ENCODE measurements around the gene STK10. TPM values are rescaled to one million over a fixed set of nuclear protein-coding genes. Genes with fewer than 3 reads are reported as not detected.
A peak's percentile ranks its signal among the peaks of the same experiment; 100 is the strongest.

Gene STK10
- total RNA-seq, 2 donors from 2014 or later, result 9.1 to 9.9 TPM

DNA sequence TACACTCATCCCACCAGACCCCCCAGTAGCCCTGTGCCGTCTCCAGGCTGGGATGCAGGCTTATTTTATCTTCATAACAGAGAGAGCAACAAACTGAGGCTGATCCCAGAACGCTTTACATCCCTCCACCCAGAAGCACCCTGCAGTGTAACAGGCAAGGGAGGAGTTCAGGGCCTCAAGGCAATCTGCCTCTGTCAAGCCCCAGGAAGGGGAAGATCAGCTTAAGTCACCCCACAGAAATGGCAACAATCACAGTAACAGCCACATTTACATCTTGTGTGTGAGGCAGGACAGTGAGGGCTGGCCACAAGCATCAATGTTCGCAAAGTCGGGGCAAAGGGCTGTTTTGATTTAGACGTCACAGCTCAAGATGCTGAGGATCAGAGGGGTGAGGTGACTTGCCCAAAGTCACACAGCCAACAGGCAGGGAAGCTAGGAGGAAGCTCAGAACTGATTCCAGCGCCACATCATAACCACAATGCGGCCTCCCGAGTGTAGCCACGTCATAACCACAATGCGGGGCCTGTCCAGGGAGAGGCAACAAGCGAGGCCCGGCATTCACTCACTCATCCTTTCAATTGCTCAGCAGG is 14.4 kb downstream of the STK10 start:
- peak in 1 of 4 donors; percentile 26 for DNase-seq
- no peaks in the 10 kb centered on the region for H3K27me3 ChIP-seq
- no peak for TF ChIP-seq POLR2A (IDR thresholded peaks at IDR 0.05)
- TF ChIP-seq, protein P1, sequence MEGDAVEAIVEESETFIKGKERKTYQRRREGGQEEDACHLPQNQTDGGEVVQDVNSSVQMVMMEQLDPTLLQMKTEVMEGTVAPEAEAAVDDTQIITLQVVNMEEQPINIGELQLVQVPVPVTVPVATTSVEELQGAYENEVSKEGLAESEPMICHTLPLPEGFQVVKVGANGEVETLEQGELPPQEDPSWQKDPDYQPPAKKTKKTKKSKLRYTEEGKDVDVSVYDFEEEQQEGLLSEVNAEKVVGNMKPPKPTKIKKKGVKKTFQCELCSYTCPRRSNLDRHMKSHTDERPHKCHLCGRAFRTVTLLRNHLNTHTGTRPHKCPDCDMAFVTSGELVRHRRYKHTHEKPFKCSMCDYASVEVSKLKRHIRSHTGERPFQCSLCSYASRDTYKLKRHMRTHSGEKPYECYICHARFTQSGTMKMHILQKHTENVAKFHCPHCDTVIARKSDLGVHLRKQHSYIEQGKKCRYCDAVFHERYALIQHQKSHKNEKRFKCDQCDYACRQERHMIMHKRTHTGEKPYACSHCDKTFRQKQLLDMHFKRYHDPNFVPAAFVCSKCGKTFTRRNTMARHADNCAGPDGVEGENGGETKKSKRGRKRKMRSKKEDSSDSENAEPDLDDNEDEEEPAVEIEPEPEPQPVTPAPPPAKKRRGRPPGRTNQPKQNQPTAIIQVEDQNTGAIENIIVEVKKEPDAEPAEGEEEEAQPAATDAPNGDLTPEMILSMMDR (IDR thresholded peaks at IDR 0.05), result no peak
- H3K4me3 ChIP-seq, result no peak overlapping the region
- no peak for ATAC-seq
- H3K36me3 ChIP-seq (replicated peaks in 1 of 2; ENCODE audit: insufficient read depth in 1 of 2, low read depth in 2 of 2), result no peaks in the 10 kb centered on the region
- no peak overlapping the region for H3K27ac ChIP-seq
- H3K4me1 ChIP-seq, result no peaks in the 10 kb centered on the region
- H3K9me3 ChIP-seq, result no peaks in the 10 kb centered on the region
- WGBS, 2 donors, result 69 to 93% methylated on average over 11 of the region's 12 CpGs
- intact Hi-C loops (cut with DNase I), result no loop called here

DNA sequence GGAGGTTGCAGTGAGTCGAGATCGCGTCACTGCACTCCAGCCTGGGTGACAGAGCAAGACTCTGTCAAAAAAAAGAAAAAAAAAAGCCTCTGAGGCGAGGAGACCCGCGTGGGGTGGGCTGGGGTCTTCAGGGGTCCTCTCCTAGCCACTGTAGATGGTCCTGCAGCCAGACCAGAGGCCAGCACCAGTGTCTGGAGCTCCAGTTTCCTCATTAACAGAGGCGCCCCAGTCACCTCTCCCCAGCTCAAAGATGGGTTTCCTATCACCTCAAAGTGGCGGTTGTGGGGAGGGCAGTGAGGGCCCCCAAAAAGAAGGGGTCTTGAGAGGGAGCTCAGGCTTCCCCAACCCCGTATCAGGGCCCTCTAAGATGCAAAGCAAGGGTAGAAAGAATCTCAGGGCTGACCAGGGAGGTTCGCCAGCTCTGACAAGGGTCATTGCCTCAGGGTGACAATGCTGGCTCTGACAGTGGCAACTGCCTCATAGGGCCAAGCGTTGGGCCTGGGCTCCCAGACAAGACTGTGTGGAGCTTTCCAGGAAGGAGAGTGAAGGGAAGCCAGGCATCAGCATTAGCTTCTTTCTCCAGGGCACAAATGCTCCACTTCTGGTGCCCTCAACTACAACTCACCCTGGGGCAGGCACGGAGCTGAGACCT is 15.0 kb downstream of the STK10 start:
- ATAC-seq, result no peak
- no peak overlapping the region for H3K27ac ChIP-seq
- no peak for TF ChIP-seq POLR2A (IDR thresholded peaks at IDR 0.05)
- TF ChIP-seq, protein P1 (IDR thresholded peaks at IDR 0.05), result no peak

DNA sequence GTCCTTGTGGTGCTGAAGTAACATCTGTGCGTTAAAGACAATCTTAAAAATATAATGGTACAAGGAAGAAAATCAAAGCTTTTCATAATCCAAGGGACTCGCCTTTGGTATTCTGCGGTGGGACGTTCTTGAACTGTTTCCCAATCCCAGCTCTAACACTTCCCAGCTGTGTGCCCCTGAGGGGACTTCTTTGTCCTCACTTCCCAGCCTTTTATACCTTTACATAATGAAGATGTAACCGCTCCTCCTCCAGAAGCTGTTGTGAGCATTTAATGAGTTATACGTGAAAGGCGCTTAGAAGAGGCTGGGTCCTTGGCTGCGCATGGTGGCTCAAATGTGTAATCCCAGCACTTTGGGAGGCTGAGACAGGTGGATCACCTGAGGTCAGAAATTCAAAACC is 16.9 kb downstream of the STK10 start:
- 88 to 92% methylated on average over 8 of the region's 8 CpGs for WGBS, 2 donors
- no peak for ATAC-seq
- Histone ChIP-seq H3K9me3 (no peaks in the 10 kb centered on the region), H3K27ac (no peak overlapping the region), H3K27me3 (no peaks in the 10 kb centered on the region), H3K36me3 (replicated peaks in 1 of 2; ENCODE audit: insufficient read depth in 1 of 2, low read depth in 2 of 2) (no peaks in the 10 kb centered on the region), H3K4me1 (no peaks in the 10 kb centered on the region), H3K4me3 (no peak overlapping the region)
- TF ChIP-seq, protein P1 (IDR thresholded peaks at IDR 0.05), result no peak
- TF ChIP-seq POLR2A (IDR thresholded peaks at IDR 0.05), result no peak
- DNase-seq, result no peak
- intact Hi-C loops (cut with DNase I), result no loop called here

More for the DNA sequence above, 15.0 kb downstream of the STK10 start:
- no peak for DNase-seq
- Histone ChIP-seq H3K36me3 (replicated peaks in 1 of 2; ENCODE audit: insufficient read depth in 1 of 2, low read depth in 2 of 2) (no peaks in the 10 kb centered on the region), H3K4me1 (no peaks in the 10 kb centered on the region), H3K4me3 (no peak overlapping the region), H3K27me3 (no peaks in the 10 kb centered on the region), H3K9me3 (no peaks in the 10 kb centered on the region)
- intact Hi-C loops (cut with DNase I), result no loop called here
- WGBS, 2 donors, result 69 to 92% methylated on average over 7 to 10 of the region's 12 CpGs

DNA sequence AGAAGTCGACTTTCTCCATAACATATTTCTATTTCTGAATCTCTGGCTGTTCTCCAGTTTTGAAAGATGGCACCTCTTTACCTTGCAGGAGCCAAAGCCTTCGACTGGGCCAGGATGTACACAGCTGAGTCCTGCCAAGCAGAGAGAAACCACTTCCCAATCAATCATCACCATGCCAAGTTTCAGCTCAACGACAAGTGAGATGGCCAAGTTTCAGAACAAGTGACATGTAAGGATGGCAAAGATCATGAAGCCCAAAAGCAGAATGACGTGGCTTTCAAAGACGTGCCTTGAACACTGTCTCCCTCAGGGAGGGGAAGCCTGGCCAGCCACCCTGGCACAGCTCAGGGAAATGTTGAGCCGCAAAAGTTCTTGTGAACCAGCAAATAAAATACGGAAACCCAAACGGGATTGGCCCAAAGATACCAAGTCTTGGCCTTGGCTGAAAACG is 17.7 kb downstream of the STK10 start:
- intact Hi-C loops (cut with DNase I), result no loop called here
- Histone ChIP-seq H3K36me3 (replicated peaks in 1 of 2; ENCODE audit: insufficient read depth in 1 of 2, low read depth in 2 of 2) (no peaks in the 10 kb centered on the region), H3K27ac (no peak overlapping the region), H3K27me3 (no peaks in the 10 kb centered on the region), H3K4me3 (no peak overlapping the region), H3K9me3 (no peaks in the 10 kb centered on the region), H3K4me1 (no peaks in the 10 kb centered on the region)
- WGBS, 2 donors, result 43 to 49% methylated on average over 9 of the region's 9 CpGs
- TF ChIP-seq POLR2A (IDR thresholded peaks at IDR 0.05), result no peak
- TF ChIP-seq, protein P1 (IDR thresholded peaks at IDR 0.05), result no peak
- DNase-seq, result no peak
- ATAC-seq, result no peak

DNA sequence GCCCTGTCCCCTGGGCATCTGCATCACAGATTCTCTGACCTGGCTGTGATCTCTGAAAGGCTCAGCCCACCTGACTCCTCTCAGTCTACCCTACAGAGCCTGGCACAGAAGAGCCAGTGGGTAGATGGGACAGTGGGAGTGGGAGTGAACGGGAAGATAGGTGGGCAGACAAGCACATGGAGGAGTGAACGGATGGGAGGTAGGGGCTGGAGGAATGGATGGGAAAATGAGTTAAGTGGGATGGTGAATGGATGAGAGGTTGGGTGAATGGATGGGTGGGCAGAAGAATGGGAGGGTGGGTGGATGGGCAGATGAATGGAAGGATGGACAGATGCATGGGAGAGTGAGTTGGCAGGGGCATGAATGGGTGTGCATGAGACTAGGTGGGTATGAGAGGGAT is 18.8 kb downstream of the STK10 start:
- H3K27ac ChIP-seq, result no peak overlapping the region
- H3K27me3 ChIP-seq, result no peaks in the 10 kb centered on the region
- no peaks in the 10 kb centered on the region for H3K9me3 ChIP-seq
- WGBS, 2 donors, result 88 to 96% methylated on average over 2 of the region's 2 CpGs
- DNase-seq (no peak), ATAC-seq (no peak)
- H3K36me3 ChIP-seq (replicated peaks in 1 of 2; ENCODE audit: insufficient read depth in 1 of 2, low read depth in 2 of 2), result no peaks in the 10 kb centered on the region
- peaks cover 6% of the 10 kb centered on the region for H3K4me1 ChIP-seq
- TF ChIP-seq, protein P1 (IDR thresholded peaks at IDR 0.05), result no peak
- no peak for TF ChIP-seq POLR2A (IDR thresholded peaks at IDR 0.05)
- intact Hi-C loops (cut with DNase I), result no loop called here
- H3K4me3 ChIP-seq, result no peak overlapping the region

Data from body of pancreas (tissue), 4 donors.